ENCODE data around the gene CLSTN2.

DNA sequence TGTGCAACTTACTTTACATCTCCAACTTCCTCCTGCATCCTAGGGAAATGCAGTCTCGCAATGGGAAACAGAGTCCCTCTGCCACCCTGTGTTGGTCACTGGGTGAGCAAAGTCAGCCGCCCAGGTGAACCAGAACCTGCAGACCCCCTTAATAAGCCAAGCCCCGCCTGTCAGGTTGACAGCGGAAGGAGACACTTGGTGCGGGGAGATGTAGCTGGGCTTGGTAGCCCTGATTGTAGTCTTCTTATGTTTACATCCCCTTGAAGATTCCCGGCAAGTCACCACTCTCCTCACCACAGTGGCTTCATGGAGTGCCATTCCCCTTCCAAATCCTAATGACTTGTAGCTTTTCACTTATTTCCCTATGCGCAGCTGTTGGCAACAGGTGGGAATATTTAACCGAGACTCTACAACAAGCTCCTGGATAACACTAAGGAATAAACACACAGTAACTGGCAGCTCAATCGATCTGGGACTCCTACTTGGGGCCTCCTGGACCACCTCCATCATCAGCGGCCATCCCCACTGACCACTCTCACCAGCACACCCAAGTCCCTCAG is 17.7 kb upstream of the CLSTN2 start:
- TF ChIP-seq POLR2A (IDR thresholded peaks at IDR 0.05; ENCODE audit: low read depth), result no peak
- no peak for TF ChIP-seq POLR2AphosphoS5 (IDR thresholded peaks at IDR 0.05)

Data from esophagus muscularis mucosa (tissue), 2 donors.